GM10847 (cell line): ENCODE results near the gene RAD21L1.

Experiments used
- POLR2A ChIP-seq: IDR thresholded peaks from 2 replicates; pipeline ENCODE4 v1.6.1; 2011; ENCODE audit not compliant: insufficient read length; ENCODE audit errors: extremely low read depth

The RAD21L1 gene

GRCh38 chr20:1245578-1245977 lies 19.7 kb downstream of the RAD21L1 start:
- TF ChIP-seq POLR2A = no peak

- no peak for TF ChIP-seq POLR2A
These were observed 21.8 kb downstream of the RAD21L1 start for GRCh38 chr20:1247689-1248088.

GRCh38 chr20:1252416-1252815 lies 26.6 kb downstream of the RAD21L1 start:
- no peak for TF ChIP-seq POLR2A

- no peak for TF ChIP-seq POLR2A
These were observed 28.4 kb downstream of the RAD21L1 start for GRCh38 chr20:1254254-1254653.

GRCh38 chr20:1255675-1256074 lies 29.8 kb downstream of the RAD21L1 start:
- TF ChIP-seq POLR2A = no peak

GRCh38 chr20:1263853-1264252 lies 38.0 kb downstream of the RAD21L1 start:
- no peak for TF ChIP-seq POLR2A

- TF ChIP-seq POLR2A = no peak
These were observed 38.9 kb downstream of the RAD21L1 start for GRCh38 chr20:1264727-1265126.

- no peak for TF ChIP-seq POLR2A
These were observed 39.5 kb downstream of the RAD21L1 start for GRCh38 chr20:1265226-1265915.

- TF ChIP-seq POLR2A = no peak
These were observed 40.0 kb downstream of the RAD21L1 start for GRCh38 chr20:1265916-1266166.

- no peak for TF ChIP-seq POLR2A
These were observed 40.5 kb downstream of the RAD21L1 start, which contains the start of gene SNPH for GRCh38 chr20:1266167-1266973. TSS of gene SNPH (plus strand) at chr20:1266294. CDS start at chr20:1296240, 29,946 bp downstream.

- no peak for TF ChIP-seq POLR2A
These were observed 41.3 kb downstream of the RAD21L1 start for GRCh38 chr20:1267161-1267560.

GRCh38 chr20:1267809-1268374 lies 42.0 kb downstream of the RAD21L1 start:
- no peak for TF ChIP-seq POLR2A

- no peak for TF ChIP-seq POLR2A
These were observed 43.4 kb downstream of the RAD21L1 start for GRCh38 chr20:1269235-1269634.

- TF ChIP-seq POLR2A = no peak
These were observed 44.0 kb downstream of the RAD21L1 start for GRCh38 chr20:1269850-1270249.

GRCh38 chr20:1272368-1273100 lies 46.7 kb downstream of the RAD21L1 start:
- no peak for TF ChIP-seq POLR2A

- no peak for TF ChIP-seq POLR2A
These were observed 47.5 kb downstream of the RAD21L1 start for GRCh38 chr20:1273366-1273765.
